NCI-H82 treated with DMSO at 0.1 percent for 48 hours (cell line): Measurements from ENCODE around the gene CDIP1.

Experiments used
- DNase-seq: peaks from one replicate; lab custom pipeline; 2025; ENCODE audit not compliant: unreplicated experiment; lab: John Stamatoyannopoulos, UW

CDIP1 gene

GRCh38 chr16:4494746-4495490 is 43.7 kb downstream of the CDIP1 start:
- no peak for DNase-seq

GRCh38 chr16:4491898-4492297 is 46.7 kb downstream of the CDIP1 start:
- DNase-seq: no peak

- DNase-seq: no peak
These were observed 49.5 kb downstream of the CDIP1 start for GRCh38 chr16:4489030-4489429.

- no peak for DNase-seq
These were observed 50.0 kb downstream of the CDIP1 start for GRCh38 chr16:4488499-4488967.

- no peak for DNase-seq
These were observed 50.5 kb downstream of the CDIP1 start for GRCh38 chr16:4487955-4488498.

GRCh38 chr16:4486126-4486893 is 52.3 kb downstream of the CDIP1 start:
- no peak for DNase-seq

- no peak for DNase-seq
These were observed 56.6 kb downstream of the CDIP1 start for GRCh38 chr16:4481963-4482362.

GRCh38 chr16:4481526-4481925 is 57.0 kb downstream of the CDIP1 start:
- no peak for DNase-seq

- DNase-seq: no peak
These were observed 60.6 kb downstream of the CDIP1 start for GRCh38 chr16:4477966-4478365.

GRCh38 chr16:4475880-4476788 is 62.4 kb downstream of the CDIP1 start, which contains the start of gene HMOX2:
Gene HMOX2 (plus strand): TSS chr16:4476398. CDS start chr16:4505525, 29,127 bp downstream.
- DNase-seq: peak; percentile 81

GRCh38 chr16:4474192-4474961 is 64.2 kb downstream of the CDIP1 start, which contains the start of gene NMRAL1:
Gene NMRAL1 (minus strand): TSS chr16:4474625. CDS start chr16:4474132, 493 bp downstream.
- DNase-seq: peak; percentile 92

- DNase-seq: no peak
These were observed 65.7 kb downstream of the CDIP1 start for GRCh38 chr16:4472880-4473279.

GRCh38 chr16:4471869-4472268 is 66.7 kb downstream of the CDIP1 start:
- DNase-seq: no peak

- DNase-seq: no peak
These were observed 69.6 kb downstream of the CDIP1 start for GRCh38 chr16:4468972-4469371.

GRCh38 chr16:4467916-4468315 is 70.7 kb downstream of the CDIP1 start:
- DNase-seq: no peak

GRCh38 chr16:4465977-4466779 is 72.4 kb downstream of the CDIP1 start:
- DNase-seq: no peak

- DNase-seq: no peak
These were observed 74.9 kb downstream of the CDIP1 start for GRCh38 chr16:4463522-4464163.

- peak; percentile 52 for DNase-seq
These were observed 77.1 kb downstream of the CDIP1 start for GRCh38 chr16:4461250-4462085.
